SKM-1 treated with dmso at 0.1 percent for 144 hours (cell line): ENCODE measurements around the gene P2RY8.
"Not testable (repeated sequence)": the region's sequence is repeated elsewhere in the genome, so short reads cannot be mapped to it uniquely, and the experiment has no call there.

ENCODE experiments used
- DNase-seq: peaks from one replicate; lab custom pipeline; 2025; ENCODE audit not compliant: unreplicated experiment; lab: John Stamatoyannopoulos, UW

P2RY8 gene

GRCh38 chrX:1465286-1466231, 71.4 kb downstream of the P2RY8 start:
- DNase-seq: no peak

- DNase-seq: no peak
Observed at GRCh38 chrX:1464971-1465285, 72.1 kb downstream of the P2RY8 start.

GRCh38 chrX:1464041-1464970, 72.7 kb downstream of the P2RY8 start:
- DNase-seq: no peak

- DNase-seq: no peak
Observed at GRCh38 chrX:1463581-1463980, 73.4 kb downstream of the P2RY8 start.

GRCh38 chrX:1462596-1463251, 74.3 kb downstream of the P2RY8 start:
- no peak for DNase-seq

DNA sequence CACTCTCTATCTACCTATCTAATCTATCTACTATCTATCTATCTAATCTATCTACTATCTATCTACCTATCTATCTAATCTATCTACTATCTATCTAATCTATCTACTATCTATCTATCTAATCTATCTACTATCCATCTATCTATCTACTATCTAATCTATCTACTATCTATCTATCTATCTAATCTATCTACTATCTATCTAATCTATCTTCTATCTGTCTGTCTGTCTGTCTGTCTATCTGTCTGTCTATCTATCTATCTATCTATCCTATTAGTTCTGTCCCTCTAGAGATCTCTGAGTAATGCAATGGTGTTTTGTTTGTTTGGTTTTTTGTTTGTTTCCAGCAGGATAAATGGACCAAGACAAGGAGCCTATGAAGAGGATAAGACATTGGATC, 74.9 kb downstream of the P2RY8 start:
- DNase-seq: no peak

DNA sequence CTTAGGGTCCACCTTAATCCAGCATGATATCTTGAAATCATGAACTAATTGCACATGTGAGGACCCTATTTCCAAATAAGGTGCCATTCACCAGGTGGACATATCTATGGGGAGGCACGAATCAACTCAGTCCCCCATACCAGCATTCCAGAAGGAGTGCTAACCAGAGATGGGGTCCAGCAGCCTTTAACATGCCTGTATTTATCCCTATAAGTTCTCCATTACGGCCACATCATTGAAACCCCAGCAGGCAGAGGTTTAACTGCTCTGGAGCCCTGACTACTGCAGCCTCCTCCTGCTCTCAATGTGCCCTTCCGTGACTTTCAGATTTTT, 81.1 kb downstream of the P2RY8 start:
- DNase-seq: no peak

- no peak for DNase-seq
Observed at GRCh38 chrX:1453951-1454785, 82.8 kb downstream of the P2RY8 start.

DNA sequence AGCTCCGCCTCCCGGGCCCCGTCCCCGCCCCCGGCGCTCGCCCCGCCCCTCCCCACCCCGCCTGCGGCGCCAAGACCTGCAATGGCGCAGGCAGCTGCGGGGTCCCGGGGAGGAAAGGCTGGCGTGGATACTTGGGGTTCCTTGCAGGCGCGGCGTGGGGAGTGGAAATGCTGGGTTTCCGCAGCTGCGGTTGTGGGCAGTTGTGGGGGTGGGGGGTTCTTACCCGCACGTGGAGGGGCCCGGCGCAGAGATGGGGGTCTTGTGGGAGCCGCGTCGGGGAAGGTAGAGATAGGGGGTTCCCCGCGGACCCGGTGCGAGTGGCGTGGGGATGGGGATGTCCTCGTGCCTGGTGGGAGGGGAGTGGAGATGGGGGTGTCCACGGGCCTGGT, 83.6 kb downstream of the P2RY8 start:
- no peak for DNase-seq

GRCh38 chrX:1452516-1453394, 84.2 kb downstream of the P2RY8 start, which contains the start of gene ASMTL:
ASMTL (minus strand) TSS chrX:1452909; CDS start chrX:1452840, 69 bp downstream.
- no peak for DNase-seq

DNA sequence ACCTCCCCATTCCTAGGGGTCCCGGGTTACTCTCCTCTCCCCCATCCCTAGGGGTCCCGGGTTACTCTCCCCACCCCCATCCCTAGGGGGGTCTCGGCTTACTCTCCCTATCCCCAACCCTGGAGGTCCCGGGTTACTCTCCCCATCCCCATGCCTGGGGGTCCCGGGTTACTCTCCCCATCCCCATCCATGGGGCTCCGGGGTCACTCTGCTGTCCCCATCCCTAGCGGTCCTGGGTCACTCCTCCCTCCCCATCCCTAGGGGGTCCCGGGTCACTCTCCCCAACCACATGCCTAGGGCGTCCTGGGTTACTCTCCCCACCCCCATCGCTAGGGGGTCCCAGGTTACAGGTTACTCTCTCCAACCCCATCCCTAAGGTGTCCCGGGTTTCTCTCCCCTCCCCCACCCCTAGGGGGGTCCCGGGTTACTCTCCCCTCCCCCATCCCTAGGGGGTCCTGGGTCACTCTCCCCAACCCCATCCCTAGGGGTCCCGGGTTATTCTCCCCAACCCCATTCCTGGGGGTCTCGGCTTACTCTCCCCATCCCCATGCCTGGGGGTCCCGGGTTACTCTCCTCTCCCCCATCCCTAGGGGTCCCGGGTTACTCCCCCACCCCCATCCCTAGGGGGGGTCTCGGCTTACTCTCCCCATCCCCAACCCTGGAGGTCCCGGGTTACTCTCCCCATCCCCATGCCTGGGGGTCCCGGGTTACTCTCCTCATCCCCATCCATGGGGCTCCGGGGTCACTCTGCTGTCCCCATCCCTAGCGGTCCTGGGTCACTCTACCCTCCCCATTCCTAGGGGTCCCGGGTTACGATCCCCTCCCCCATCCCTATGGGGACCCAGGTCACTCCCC, 85.1 kb downstream of the P2RY8 start:
- DNase-seq: no peak

- DNase-seq: no peak
Observed at GRCh38 chrX:1451251-1451660, 85.7 kb downstream of the P2RY8 start.

GRCh38 chrX:1450361-1451161, 86.4 kb downstream of the P2RY8 start:
- no peak for DNase-seq

DNA sequence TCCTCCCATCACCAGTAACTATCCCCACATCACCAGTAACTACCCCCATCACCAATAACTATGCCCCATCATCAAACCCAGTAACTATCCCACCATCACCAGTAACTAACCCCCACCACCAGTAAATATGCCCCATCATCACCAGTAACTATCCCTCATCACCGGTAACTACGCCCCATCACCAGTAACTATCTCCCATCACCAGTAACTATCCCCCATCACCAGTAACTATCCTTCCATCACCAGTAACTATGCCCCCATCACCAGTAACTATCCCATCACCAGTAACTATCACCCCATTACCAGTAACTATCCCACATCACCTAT, 87.2 kb downstream of the P2RY8 start:
- no peak for DNase-seq

GRCh38 chrX:1449036-1449822, 87.8 kb downstream of the P2RY8 start:
- no peak for DNase-seq

GRCh38 chrX:1448573-1449001, 88.4 kb downstream of the P2RY8 start:
- not testable (repeated sequence) for DNase-seq

- DNase-seq: not testable (repeated sequence)
Observed at GRCh38 chrX:1447969-1448572, 88.9 kb downstream of the P2RY8 start.
